ENCODE results near the gene ESPN. TPM values are rescaled to one million over a fixed set of nuclear protein-coding genes. Genes with fewer than 3 reads are reported as not detected.

The ESPN gene
- total RNA-seq, 2 experiments from 2014 or later: not detected

DNA sequence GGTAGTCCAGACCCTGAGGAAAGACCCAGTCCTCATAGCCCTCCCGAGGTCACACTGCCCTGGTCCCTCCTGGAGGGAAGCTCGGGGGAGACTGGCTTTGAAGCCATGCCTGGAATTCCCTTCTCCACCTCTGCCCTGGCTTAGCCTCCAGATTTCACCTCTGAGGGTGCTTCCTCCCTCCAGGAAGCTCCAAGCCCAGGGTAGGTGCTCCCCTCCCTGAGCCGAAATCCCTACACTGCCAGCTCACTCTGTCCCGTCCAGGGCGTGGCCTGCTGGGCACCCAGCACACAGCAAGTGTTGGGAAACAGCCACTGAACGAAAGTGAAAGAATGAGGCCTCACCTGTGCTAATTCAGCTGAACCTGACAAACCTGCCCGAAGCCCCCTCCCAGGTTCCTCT lies 47.4 kb downstream of the ESPN start:
- H3K9me3 ChIP-seq (ENCODE audit: low read length): no peaks in the 10 kb centered on the region
- no peak for TF ChIP-seq EZH2phosphoT487 (IDR thresholded peaks at IDR 0.05; ENCODE audit: borderline replicate concordance, low read depth, low read length)
- TF ChIP-seq, protein P1, sequence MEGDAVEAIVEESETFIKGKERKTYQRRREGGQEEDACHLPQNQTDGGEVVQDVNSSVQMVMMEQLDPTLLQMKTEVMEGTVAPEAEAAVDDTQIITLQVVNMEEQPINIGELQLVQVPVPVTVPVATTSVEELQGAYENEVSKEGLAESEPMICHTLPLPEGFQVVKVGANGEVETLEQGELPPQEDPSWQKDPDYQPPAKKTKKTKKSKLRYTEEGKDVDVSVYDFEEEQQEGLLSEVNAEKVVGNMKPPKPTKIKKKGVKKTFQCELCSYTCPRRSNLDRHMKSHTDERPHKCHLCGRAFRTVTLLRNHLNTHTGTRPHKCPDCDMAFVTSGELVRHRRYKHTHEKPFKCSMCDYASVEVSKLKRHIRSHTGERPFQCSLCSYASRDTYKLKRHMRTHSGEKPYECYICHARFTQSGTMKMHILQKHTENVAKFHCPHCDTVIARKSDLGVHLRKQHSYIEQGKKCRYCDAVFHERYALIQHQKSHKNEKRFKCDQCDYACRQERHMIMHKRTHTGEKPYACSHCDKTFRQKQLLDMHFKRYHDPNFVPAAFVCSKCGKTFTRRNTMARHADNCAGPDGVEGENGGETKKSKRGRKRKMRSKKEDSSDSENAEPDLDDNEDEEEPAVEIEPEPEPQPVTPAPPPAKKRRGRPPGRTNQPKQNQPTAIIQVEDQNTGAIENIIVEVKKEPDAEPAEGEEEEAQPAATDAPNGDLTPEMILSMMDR (conservative IDR thresholded peaks at IDR 0.05; ENCODE audit: low read length): no peak
- intact Hi-C loops (cut with micrococcal nuclease; ENCODE audit: unreplicated experiment): no loop called here
- H3K9me2 ChIP-seq (ENCODE audit: insufficient read depth, low read length): no peaks in the 10 kb centered on the region
- no peak for DNase-seq (ENCODE audit: low spot score)
- no peak overlapping the region for H2AFZ ChIP-seq (ENCODE audit: low read length)
- no peaks in the 10 kb centered on the region for H3K79me2 ChIP-seq (ENCODE audit: insufficient read depth, low read depth, low read length)
- no peaks in the 10 kb centered on the region for H3K36me3 ChIP-seq (ENCODE audit: insufficient read depth, low read length)
- H3K4me2 ChIP-seq (ENCODE audit: low read length): no peak overlapping the region
- no peaks in the 10 kb centered on the region for H4K20me1 ChIP-seq (ENCODE audit: insufficient read depth, low read length)
- ChIA-PET POLR2A (interaction anchor here (0.7 kb wide), 1 partner anchor 90 kb away, joined by 3 read pairs; no protein-coding TSS in a partner anchor), CTCF (ENCODE audit: unreplicated experiment) (no interaction called here)
- no TSS peak for BruUV-seq (replicated peaks)
- H3K4me3 ChIP-seq (ENCODE audit: low read depth, low read length, poor library complexity, severe bottlenecking): no peak overlapping the region
- no peaks in the 10 kb centered on the region for H3K4me1 ChIP-seq (ENCODE audit: insufficient read depth, low read length, poor library complexity, severe bottlenecking)
- no peak overlapping the region for H3K27ac ChIP-seq (ENCODE audit: low read depth, low read length, poor library complexity, severe bottlenecking)

DNA sequence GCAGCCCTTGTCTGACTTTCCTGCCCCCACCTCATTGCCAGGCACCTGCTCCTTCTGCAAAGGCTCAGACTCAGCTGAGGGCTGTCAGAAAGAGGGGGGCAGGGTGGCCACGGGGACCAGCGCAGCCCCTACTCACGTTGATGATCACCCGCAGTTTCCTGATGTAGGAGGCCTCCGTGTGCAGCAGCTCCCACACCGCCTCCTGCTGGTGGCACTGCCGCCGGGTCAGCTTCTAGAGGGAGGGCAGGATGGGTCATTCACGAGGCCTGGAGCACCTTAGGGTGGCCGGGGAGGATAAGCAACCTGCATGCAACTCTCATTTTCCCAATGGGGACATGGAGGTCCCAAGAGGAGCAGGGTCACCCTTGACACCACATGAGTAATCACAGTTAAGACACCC lies 47.8 kb downstream of the ESPN start:
- ChIA-PET POLR2A (interaction anchor here (0.7 kb wide), 1 partner anchor 90 kb away, joined by 3 read pairs; no protein-coding TSS in a partner anchor), CTCF (ENCODE audit: unreplicated experiment) (no interaction called here)
- BruUV-seq (replicated peaks): no TSS peak
- Histone ChIP-seq H3K4me3 (ENCODE audit: low read depth, low read length, poor library complexity, severe bottlenecking) (no peak overlapping the region), H3K36me3 (ENCODE audit: insufficient read depth, low read length) (no peaks in the 10 kb centered on the region), H2AFZ (ENCODE audit: low read length) (no peak overlapping the region), H3K4me1 (ENCODE audit: insufficient read depth, low read length, poor library complexity, severe bottlenecking) (no peaks in the 10 kb centered on the region), H3K9me3 (ENCODE audit: low read length) (no peaks in the 10 kb centered on the region), H3K27ac (ENCODE audit: low read depth, low read length, poor library complexity, severe bottlenecking) (no peak overlapping the region), H3K79me2 (ENCODE audit: insufficient read depth, low read depth, low read length) (no peaks in the 10 kb centered on the region), H4K20me1 (ENCODE audit: insufficient read depth, low read length) (no peaks in the 10 kb centered on the region), H3K9me2 (ENCODE audit: insufficient read depth, low read length) (no peaks in the 10 kb centered on the region), H3K4me2 (ENCODE audit: low read length) (no peak overlapping the region)
- DNase-seq (ENCODE audit: low spot score): no peak
- no peak for TF ChIP-seq EZH2phosphoT487 (IDR thresholded peaks at IDR 0.05; ENCODE audit: borderline replicate concordance, low read depth, low read length)
- TF ChIP-seq, protein P1 (conservative IDR thresholded peaks at IDR 0.05; ENCODE audit: low read length): peak; percentile 69
- intact Hi-C loops (cut with micrococcal nuclease; ENCODE audit: unreplicated experiment): no loop called here

DNA sequence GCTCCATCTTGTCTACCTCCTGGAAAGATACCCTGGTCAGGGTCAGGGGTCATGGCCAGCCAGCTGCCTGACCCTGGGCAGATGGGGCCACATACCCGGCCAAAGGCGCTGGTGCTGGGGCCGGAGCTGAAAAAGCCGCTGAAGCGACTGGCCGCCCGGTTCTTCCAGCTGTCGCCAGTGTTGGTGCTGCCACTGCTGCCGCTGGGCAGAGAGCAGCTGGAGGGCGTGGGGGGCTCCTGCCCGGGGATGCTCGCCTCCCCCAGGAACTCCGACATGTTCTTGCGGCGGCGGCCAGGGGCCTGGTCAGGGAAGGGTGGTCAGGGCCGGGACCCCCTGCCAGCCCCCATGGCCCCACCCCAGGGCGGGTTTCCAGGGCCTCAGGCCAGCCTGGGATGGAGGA lies 48.6 kb downstream of the ESPN start:
- Histone ChIP-seq H3K36me3 (ENCODE audit: insufficient read depth, low read length) (no peaks in the 10 kb centered on the region), H3K9me2 (ENCODE audit: insufficient read depth, low read length) (no peaks in the 10 kb centered on the region), H3K4me2 (ENCODE audit: low read length) (no peak overlapping the region), H2AFZ (ENCODE audit: low read length) (no peak overlapping the region), H3K27ac (ENCODE audit: low read depth, low read length, poor library complexity, severe bottlenecking) (no peak overlapping the region), H3K79me2 (ENCODE audit: insufficient read depth, low read depth, low read length) (no peaks in the 10 kb centered on the region), H4K20me1 (ENCODE audit: insufficient read depth, low read length) (no peaks in the 10 kb centered on the region), H3K4me3 (ENCODE audit: low read depth, low read length, poor library complexity, severe bottlenecking) (no peak overlapping the region), H3K9me3 (ENCODE audit: low read length) (no peaks in the 10 kb centered on the region), H3K4me1 (ENCODE audit: insufficient read depth, low read length, poor library complexity, severe bottlenecking) (no peaks in the 10 kb centered on the region)
- no peak for DNase-seq (ENCODE audit: low spot score)
- ChIA-PET POLR2A (interaction anchor here (0.6 kb wide), 1 partner anchor 247 kb away, joined by 5 read pairs; no protein-coding TSS in a partner anchor), CTCF (ENCODE audit: unreplicated experiment) (no interaction called here)
- TF ChIP-seq EZH2phosphoT487 (IDR thresholded peaks at IDR 0.05; ENCODE audit: borderline replicate concordance, low read depth, low read length): no peak
- TF ChIP-seq, protein P1 (conservative IDR thresholded peaks at IDR 0.05; ENCODE audit: low read length): no peak
- no TSS peak for BruUV-seq (replicated peaks)
- intact Hi-C loops (cut with micrococcal nuclease; ENCODE audit: unreplicated experiment): no loop called here

Data from OCI-LY7 (cell line).